Measurements from ENCODE around the gene TSPAN14.

TSPAN14 gene

DNA sequence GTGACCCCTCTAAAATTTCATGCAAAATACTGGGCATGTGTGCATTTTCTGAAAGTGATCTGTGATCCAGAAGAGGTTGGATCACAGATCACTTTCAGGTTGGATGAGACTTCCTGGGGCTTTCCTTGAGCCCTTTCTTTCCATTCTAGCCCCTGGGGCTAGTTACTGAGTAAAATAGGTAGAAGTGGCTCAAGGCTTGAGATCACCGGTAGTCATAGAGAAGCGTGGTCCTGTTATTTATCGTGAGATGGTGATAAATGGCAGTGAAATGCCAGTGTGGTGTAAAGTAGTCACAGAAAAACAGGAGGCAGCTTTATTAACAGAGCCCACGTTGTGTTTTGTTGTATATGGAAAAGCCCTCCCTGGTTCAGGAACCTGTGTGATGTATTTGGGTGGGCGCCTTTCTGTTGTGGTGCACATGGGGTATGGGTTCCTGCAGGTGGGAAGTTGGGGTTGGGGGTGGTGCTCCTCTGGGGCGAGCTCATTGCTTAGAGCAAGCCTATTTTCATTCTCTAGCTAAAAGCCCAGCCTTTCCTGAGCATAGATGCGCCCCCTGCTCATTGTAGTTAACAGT, 49.6 kb downstream of the TSPAN14 start:
- Histone ChIP-seq H3K9me3 (ENCODE audit: severe bottlenecking) (no peaks in the 10 kb centered on the region), H3K4me1 (ENCODE audit: insufficient read depth, poor library complexity, severe bottlenecking) (peaks cover 94% of the 10 kb centered on the region), H3K36me3 (ENCODE audit: low read depth) (peaks cover 25% of the 10 kb centered on the region), H3K27ac (ENCODE audit: poor library complexity, severe bottlenecking) (peak overlapping the region; percentile 99), H3K4me3 (ENCODE audit: severe bottlenecking) (no peak overlapping the region), H3K27me3 (ENCODE audit: insufficient read depth, poor library complexity, severe bottlenecking) (no peaks in the 10 kb centered on the region)
- DNase-seq (ENCODE audit: low spot score), result no peak
- no peak for ATAC-seq (ENCODE audit: low read depth)
- TF ChIP-seq, protein P1, sequence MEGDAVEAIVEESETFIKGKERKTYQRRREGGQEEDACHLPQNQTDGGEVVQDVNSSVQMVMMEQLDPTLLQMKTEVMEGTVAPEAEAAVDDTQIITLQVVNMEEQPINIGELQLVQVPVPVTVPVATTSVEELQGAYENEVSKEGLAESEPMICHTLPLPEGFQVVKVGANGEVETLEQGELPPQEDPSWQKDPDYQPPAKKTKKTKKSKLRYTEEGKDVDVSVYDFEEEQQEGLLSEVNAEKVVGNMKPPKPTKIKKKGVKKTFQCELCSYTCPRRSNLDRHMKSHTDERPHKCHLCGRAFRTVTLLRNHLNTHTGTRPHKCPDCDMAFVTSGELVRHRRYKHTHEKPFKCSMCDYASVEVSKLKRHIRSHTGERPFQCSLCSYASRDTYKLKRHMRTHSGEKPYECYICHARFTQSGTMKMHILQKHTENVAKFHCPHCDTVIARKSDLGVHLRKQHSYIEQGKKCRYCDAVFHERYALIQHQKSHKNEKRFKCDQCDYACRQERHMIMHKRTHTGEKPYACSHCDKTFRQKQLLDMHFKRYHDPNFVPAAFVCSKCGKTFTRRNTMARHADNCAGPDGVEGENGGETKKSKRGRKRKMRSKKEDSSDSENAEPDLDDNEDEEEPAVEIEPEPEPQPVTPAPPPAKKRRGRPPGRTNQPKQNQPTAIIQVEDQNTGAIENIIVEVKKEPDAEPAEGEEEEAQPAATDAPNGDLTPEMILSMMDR (IDR thresholded peaks at IDR 0.05; ENCODE audit: poor library complexity, severe bottlenecking), result no peak

- no peak for ATAC-seq (ENCODE audit: low read depth)
- Histone ChIP-seq H3K36me3 (ENCODE audit: low read depth) (peaks cover 27% of the 10 kb centered on the region), H3K27ac (ENCODE audit: poor library complexity, severe bottlenecking) (peak overlapping the region; percentile 99), H3K9me3 (ENCODE audit: severe bottlenecking) (no peaks in the 10 kb centered on the region), H3K4me1 (ENCODE audit: insufficient read depth, poor library complexity, severe bottlenecking) (peaks cover 94% of the 10 kb centered on the region), H3K4me3 (ENCODE audit: severe bottlenecking) (no peak overlapping the region), H3K27me3 (ENCODE audit: insufficient read depth, poor library complexity, severe bottlenecking) (no peaks in the 10 kb centered on the region)
- TF ChIP-seq, protein P1 (IDR thresholded peaks at IDR 0.05; ENCODE audit: poor library complexity, severe bottlenecking), result no peak
- no peak for DNase-seq (ENCODE audit: low spot score)
These were observed 50.2 kb downstream of the TSPAN14 start for GRCh38 chr10:80504158-80504811.

- Histone ChIP-seq H3K36me3 (ENCODE audit: low read depth) (peaks cover 30% of the 10 kb centered on the region), H3K4me1 (ENCODE audit: insufficient read depth, poor library complexity, severe bottlenecking) (peaks cover 94% of the 10 kb centered on the region), H3K27ac (ENCODE audit: poor library complexity, severe bottlenecking) (peak overlapping the region; percentile 99), H3K27me3 (ENCODE audit: insufficient read depth, poor library complexity, severe bottlenecking) (no peaks in the 10 kb centered on the region), H3K9me3 (ENCODE audit: severe bottlenecking) (no peaks in the 10 kb centered on the region), H3K4me3 (ENCODE audit: severe bottlenecking) (no peak overlapping the region)
- ATAC-seq (ENCODE audit: low read depth) (no peak), DNase-seq (ENCODE audit: low spot score) (no peak)
- TF ChIP-seq, protein P1 (IDR thresholded peaks at IDR 0.05; ENCODE audit: poor library complexity, severe bottlenecking), result no peak
These were observed 50.9 kb downstream of the TSPAN14 start for GRCh38 chr10:80504897-80505465.

DNA sequence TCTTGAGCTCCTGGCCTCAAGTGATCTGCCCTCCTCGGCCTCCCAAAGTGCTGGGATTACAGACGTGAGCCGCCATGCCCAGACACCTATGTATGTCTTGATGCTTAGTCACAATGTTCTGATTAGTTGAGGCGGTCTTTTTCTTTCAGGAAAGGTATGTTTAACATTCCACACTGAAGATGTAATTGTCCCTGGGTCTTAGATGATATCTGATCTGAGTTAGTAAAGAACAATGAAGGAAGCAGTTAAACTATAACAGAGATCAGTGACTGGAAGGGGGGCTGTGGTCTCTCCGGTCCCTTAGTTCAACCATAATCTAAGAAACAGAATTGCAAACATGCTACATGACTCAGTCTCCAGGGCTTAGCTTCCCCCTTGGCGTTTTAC, 52.1 kb downstream of the TSPAN14 start:
- no peak overlapping the region for H3K4me3 ChIP-seq (ENCODE audit: severe bottlenecking)
- TF ChIP-seq, protein P1 (IDR thresholded peaks at IDR 0.05; ENCODE audit: poor library complexity, severe bottlenecking), result no peak
- peaks cover 89% of the 10 kb centered on the region for H3K4me1 ChIP-seq (ENCODE audit: insufficient read depth, poor library complexity, severe bottlenecking)
- DNase-seq (ENCODE audit: low spot score), result peak; percentile 53
- peaks cover 42% of the 10 kb centered on the region for H3K36me3 ChIP-seq (ENCODE audit: low read depth)
- H3K27me3 ChIP-seq (ENCODE audit: insufficient read depth, poor library complexity, severe bottlenecking), result no peaks in the 10 kb centered on the region
- H3K27ac ChIP-seq (ENCODE audit: poor library complexity, severe bottlenecking), result peak overlapping the region; percentile 99
- no peaks in the 10 kb centered on the region for H3K9me3 ChIP-seq (ENCODE audit: severe bottlenecking)
- peak; percentile 73 for ATAC-seq (ENCODE audit: low read depth)
